HG03432 (cell line): ENCODE results near the gene AGRN.
"Not testable (repeated sequence)": the region's sequence is repeated elsewhere in the genome, so short reads cannot be mapped to it uniquely, and the experiment has no call there.

ENCODE experiments used
- ATAC-seq: cut with Tn5 transposase; IDR thresholded peaks from one replicate; pipeline ENCODE4 v1.9.1; 2021; ENCODE audit warnings: mild to moderate bottlenecking, moderate library complexity; ENCODE audit not compliant: unreplicated experiment

Gene AGRN

GRCh38 chr1:1018321-1018685 lies 1.6 kb upstream of the AGRN start:
- not testable (repeated sequence) for ATAC-seq

GRCh38 chr1:1019122-1019999 lies 559 bp upstream of the AGRN start:
- ATAC-seq = peak; percentile 73

- ATAC-seq = peak; percentile 15
Measured at GRCh38 chr1:1020415-1021009, 592 bp downstream of the AGRN start.

- ATAC-seq = no peak
Measured at GRCh38 chr1:1021010-1021919, 1.3 kb downstream of the AGRN start.

- no peak for ATAC-seq
Measured at GRCh38 chr1:1021920-1022259, 2.0 kb downstream of the AGRN start.

- no peak for ATAC-seq
Measured at GRCh38 chr1:1022302-1023009, 2.5 kb downstream of the AGRN start.

GRCh38 chr1:1023700-1024099 lies 3.8 kb downstream of the AGRN start:
- ATAC-seq = no peak

- no peak for ATAC-seq
Measured at GRCh38 chr1:1024149-1024770, 4.3 kb downstream of the AGRN start.

GRCh38 chr1:1024771-1025699 lies 5.1 kb downstream of the AGRN start:
- ATAC-seq = no peak

GRCh38 chr1:1025730-1026129 lies 5.8 kb downstream of the AGRN start:
- no peak for ATAC-seq

- no peak for ATAC-seq
Measured at GRCh38 chr1:1026599-1027413, 6.9 kb downstream of the AGRN start.

- ATAC-seq = no peak
Measured at GRCh38 chr1:1027791-1028190, 7.9 kb downstream of the AGRN start.

- not testable (repeated sequence) for ATAC-seq
Measured at GRCh38 chr1:1030867-1031658, 11.1 kb downstream of the AGRN start.

GRCh38 chr1:1031659-1032235 lies 11.8 kb downstream of the AGRN start:
- ATAC-seq = no peak

GRCh38 chr1:1032424-1032823 lies 12.5 kb downstream of the AGRN start:
- ATAC-seq = peak; percentile 11

- peak; percentile 79 for ATAC-seq
Measured at GRCh38 chr1:1033009-1033587, 13.2 kb downstream of the AGRN start.
